ENCODE results near the gene RASGEF1B.

DNA sequence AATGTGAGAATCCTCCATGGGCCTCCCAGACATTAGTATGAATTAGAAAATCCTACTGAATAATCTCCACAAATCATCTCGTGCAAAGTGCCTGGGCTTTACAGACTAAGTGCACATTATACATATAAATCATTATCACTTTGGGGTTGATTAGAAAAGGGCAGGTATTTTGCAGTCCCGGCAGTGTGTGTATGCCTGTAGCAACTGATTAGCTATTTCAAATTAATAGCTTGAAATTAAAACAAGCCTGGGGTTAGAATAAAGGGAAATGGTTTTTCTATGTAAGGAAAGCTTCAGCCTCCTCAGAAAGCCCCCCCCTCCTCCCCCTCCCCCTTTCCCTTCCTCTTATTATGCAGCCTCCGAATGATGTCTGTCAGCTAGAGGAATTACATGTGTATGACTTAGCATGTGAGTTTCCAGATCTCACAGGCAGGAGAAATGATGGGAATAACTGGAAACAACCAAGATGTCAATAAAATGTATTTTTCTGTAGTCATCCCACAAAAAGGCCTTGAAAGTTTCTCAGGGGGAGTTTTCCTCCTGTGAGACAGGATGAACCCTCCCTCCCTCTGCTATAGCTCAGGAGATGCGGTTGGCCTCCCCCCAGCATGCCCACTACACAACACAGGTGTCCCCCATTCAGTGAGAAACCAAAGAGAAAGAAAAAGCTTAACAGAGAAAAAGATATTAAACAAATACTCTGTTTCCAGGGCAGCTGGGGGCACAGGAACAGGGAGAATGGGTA, 41.2 kb upstream of the RASGEF1B start:
- TF ChIP-seq EP300 (IDR thresholded peaks at IDR 0.05) (no peak), POLR2A (IDR thresholded peaks at IDR 0.05) (no peak), POLR2AphosphoS5 (IDR thresholded peaks at IDR 0.05) (no peak)
- TF ChIP-seq, protein P1, sequence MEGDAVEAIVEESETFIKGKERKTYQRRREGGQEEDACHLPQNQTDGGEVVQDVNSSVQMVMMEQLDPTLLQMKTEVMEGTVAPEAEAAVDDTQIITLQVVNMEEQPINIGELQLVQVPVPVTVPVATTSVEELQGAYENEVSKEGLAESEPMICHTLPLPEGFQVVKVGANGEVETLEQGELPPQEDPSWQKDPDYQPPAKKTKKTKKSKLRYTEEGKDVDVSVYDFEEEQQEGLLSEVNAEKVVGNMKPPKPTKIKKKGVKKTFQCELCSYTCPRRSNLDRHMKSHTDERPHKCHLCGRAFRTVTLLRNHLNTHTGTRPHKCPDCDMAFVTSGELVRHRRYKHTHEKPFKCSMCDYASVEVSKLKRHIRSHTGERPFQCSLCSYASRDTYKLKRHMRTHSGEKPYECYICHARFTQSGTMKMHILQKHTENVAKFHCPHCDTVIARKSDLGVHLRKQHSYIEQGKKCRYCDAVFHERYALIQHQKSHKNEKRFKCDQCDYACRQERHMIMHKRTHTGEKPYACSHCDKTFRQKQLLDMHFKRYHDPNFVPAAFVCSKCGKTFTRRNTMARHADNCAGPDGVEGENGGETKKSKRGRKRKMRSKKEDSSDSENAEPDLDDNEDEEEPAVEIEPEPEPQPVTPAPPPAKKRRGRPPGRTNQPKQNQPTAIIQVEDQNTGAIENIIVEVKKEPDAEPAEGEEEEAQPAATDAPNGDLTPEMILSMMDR (IDR thresholded peaks at IDR 0.05): no peak

All from gastroesophageal sphincter (tissue), 3 donors.